Cortex of kidney (tissue), 1 donor: ENCODE results near the gene PTGES2.
"Not testable (repeated sequence)": the region's sequence is repeated elsewhere in the genome, so short reads cannot be mapped to it uniquely, and the experiment has no call there.

Source experiments
- DNase-seq: peaks from one replicate; lab custom pipeline; 2025; lab: John Stamatoyannopoulos, UW

Gene PTGES2

DNA sequence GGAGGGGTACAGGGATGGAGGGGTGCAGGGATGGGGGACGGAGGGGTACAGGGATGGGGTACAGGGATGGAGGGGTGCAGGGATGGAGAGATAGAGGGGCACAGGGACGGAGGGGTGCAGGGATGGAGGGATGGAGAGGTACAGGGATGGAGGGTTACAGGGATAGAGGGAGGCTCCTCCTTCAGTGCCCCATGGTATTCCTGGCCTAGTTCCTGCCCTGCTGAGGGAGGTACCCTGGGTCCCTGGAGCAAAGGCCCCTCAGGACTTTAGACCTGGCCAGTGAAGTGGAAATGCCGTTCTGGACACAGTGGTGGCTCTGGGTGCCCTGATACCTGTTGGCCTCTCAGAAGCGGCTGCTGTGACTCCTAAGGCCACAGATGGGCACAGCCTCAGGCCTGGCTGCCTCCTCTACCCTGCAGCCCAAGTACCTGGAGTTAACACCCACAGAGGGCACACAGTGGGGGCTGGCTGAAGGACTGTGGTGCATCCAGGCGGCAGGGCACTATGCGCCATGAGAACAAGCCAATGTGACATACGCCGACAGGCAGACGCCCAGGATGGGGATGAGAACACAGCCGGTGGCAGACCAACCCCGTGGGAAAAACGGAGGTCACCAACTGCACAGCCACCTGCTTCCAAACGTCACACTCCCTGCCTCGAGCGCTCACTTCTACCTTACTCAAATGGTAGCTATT lies 8.4 kb downstream of the PTGES2 start:
- no peak for DNase-seq

DNA sequence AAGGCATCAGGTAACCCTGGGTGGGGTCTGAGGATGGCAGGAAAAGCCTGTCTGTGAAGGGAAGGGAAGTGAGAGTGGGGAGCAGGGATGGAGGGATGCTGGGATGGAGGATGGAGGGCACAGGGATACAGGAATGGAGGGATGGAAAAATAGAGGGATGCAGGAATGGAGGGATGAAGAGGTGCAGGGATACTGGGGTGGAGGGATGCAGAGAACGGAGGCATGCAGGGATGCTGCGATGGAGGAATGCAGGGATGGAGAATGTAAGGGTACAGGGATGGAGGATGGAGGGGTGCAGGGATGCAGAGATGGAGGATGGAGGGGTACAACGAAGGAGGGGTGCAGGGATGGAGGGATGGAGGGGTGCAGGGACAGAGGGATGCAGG lies 9.1 kb downstream of the PTGES2 start:
- no peak for DNase-seq

- DNase-seq, result no peak
Observed at GRCh38 chr9:128117613-128118471, 9.7 kb downstream of the PTGES2 start.

- no peak for DNase-seq
Observed at GRCh38 chr9:128116104-128117083, 11.1 kb downstream of the PTGES2 start.

DNA sequence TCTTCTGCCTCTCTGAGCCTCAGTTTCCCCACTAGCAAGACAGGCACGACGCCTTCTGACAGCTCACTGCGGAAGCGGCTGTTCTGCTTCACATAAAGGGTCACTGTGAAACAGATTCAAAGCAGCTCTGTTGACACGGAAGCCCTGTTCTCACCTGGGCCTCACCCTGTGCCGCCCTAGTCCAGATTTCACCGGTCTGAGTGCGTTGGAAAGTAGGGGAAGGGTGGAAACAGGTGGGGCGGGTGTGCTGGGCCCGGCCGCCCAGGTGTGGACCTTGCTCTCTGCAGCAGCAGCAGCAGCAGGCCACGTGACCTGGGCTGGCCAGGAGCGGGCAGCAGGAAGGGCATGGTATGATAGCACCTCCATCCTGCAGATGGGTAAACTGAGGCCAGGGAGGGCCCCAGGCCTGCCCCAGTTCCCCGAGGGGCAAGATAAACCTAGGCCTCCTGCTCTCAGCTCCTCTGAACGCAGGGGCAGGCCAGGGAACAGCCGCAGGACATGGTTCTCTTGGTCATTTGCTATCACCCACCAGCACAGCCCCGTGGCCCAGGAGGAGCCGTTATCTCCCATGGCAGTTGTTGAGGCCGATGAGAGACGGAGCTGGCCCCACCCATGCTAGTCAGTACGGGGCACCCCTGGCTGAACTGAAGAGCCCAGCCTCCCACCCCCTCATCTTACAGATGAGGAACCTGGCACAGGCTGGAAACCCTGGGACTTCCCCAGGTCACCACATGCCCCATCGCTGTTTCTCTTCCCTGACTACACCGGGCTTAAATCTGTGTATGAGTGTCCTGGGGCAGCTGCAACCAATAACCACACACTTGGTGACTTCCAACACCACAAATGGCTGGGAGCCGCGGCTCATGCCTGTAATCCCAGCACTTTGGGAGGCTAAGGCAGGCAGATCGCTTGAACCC lies 12.1 kb downstream of the PTGES2 start:
- no peak for DNase-seq

- DNase-seq, result no peak
Observed at GRCh38 chr9:128114326-128115186, 13.0 kb downstream of the PTGES2 start.

DNA sequence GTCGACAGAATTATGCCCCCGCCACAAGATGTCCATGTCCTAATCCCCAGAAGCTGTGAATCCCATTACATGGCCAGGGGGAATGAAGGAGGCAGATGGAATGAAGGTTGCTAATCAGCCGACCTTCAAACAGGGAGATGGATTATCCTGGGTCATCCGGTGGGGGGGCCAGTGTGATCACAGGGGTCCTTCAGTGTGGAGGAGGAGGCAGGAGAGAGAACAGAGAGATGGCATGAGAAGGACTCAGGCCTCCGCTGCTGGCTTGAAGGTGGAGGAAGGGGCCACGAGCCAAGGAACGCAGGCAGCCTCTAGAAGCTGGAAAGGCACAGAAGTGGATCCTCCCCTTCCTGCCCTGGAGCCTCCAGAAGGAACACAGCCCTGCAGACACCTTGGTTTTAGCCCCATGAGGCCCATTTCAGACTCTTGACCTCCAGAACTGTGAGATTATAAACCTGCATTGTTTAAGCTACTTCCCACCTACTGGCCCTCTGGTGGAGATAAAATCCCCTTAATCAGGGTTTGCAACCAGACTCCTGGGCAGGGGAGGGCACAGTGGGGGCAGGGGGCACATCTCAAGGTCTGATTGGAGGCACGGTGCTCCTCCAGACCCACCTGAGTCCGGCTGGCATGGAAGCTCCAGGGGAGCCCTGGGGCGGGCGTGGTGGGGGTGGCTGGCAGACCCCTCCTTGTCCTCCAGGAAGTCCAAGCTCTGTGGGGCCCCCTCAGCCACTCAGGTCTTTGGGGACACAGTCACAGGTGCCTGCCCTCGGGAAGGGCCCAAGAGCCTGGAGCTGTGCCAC lies 13.8 kb downstream of the PTGES2 start:
- DNase-seq, result no peak

- not testable (repeated sequence) for DNase-seq
Observed at GRCh38 chr9:128111726-128112125, 15.8 kb downstream of the PTGES2 start.

DNA sequence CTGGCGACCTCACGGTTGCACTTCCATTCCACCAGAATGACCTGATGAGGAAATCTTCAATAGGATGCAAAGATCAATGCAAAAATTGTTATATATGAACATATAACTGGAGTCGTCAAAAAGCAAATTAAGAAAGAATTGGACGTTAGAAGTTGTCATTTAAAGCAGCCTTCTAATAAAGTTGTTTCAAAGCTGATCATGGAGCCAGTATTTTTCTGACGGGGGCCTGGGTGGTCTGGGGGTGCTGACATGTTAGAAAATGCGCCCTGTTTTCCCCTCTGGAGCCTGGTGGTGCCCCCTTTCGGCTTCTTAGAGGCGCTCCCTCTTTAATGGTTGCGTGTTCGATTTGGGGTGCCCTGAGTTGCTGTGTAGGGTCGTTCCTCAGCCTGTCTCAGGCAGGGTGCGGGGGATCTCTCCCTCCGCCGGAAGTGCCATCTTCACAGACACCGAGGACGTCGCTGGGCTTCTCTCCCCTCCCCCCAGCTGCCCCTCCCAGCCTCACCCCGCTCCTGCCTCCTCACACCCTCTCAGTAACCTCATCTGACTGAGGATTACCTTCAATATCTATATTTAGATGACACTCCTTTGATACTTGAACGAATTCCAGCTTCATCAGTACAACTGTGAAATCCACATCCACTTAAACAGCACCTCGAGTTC lies 18.3 kb downstream of the PTGES2 start:
- DNase-seq, result no peak

DNA sequence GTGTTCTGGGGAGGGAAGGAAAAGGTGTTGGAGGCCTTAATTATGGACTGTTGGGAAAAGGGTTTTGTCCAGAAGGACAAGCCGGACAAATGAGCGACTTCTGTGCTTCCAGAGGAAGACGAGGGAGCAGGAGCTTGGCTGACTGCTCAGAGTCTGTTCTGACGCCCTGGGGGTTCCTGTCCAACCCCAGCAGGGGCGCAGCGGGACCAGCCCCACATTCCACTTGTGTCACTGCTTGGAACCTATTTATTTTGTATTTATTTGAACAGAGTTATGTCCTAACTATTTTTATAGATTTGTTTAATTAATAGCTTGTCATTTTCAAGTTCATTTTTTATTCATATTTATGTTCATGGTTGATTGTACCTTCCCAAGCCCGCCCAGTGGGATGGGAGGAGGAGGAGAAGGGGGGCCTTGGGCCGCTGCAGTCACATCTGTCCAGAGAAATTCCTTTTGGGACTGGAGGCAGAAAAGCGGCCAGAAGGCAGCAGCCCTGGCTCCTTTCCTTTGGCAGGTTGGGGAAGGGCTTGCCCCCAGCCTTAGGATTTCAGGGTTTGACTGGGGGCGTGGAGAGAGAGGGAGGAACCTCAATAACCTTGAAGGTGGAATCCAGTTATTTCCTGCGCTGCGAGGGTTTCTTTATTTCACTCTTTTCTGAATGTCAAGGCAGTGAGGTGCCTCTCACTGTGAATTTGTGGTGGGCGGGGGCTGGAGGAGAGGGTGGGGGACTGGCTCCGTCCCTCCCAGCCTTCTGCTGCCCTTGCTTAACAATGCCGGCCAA lies 19.1 kb downstream of the PTGES2 start:
- no peak for DNase-seq

GRCh38 chr9:128107468-128108268 lies 19.9 kb downstream of the PTGES2 start:
- DNase-seq, result no peak

GRCh38 chr9:128106940-128107467 lies 20.5 kb downstream of the PTGES2 start:
- no peak for DNase-seq

GRCh38 chr9:128106181-128106939 lies 21.2 kb downstream of the PTGES2 start:
- DNase-seq, result no peak

GRCh38 chr9:128105538-128106175 lies 21.9 kb downstream of the PTGES2 start:
- DNase-seq, result no peak

DNA sequence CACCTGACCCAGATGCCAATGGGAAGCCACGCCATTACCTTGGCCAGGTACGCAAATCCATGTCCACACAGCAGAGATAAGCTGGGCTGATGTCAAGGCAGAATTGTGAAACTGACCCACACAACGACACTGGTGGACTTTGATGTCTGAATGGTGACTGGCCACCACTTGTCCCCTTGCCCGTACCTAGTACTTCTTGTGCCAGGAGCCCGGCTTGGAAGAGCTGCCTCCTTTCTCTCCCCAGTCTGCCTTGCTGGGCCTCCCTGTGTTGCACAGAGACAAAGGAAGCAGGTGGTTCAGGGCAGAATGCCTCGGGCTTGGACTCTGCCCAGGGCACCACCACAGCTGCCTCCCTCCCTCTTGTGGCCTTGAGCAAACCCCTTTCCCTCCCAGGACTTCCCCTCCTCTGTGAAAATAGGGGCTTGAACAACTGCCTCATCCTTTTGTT lies 23.3 kb downstream of the PTGES2 start:
- no peak for DNase-seq

- DNase-seq, result no peak
Observed at GRCh38 chr9:128103589-128103962, 24.0 kb downstream of the PTGES2 start.
